Endothelial cell of umbilical vein (primary cell): ENCODE measurements around the gene TNFRSF4. TPM values are rescaled to one million over a fixed set of nuclear protein-coding genes. Genes with fewer than 3 reads are reported as not detected.
"Not testable (repeated sequence)": the region's sequence is repeated elsewhere in the genome, so short reads cannot be mapped to it uniquely, and the experiment has no call there.

Experiments used
- BruUV-seq: library from RNA; stranded (reverse); fragments of 400-500 nt; replicated peaks from 2 replicates; lab custom pipeline; 2021; lab: Mats Ljungman, UMichigan
- CTCF ChIA-PET: fragments of 300-600, 350-600 bp; sonication (Branson Sonifier 250); formaldehyde crosslinking; loops from one replicate; lab custom pipeline; 2021; ENCODE audit warnings: antibody characterized with exemption, inconsistent platforms; lab: Charles Lee
- POLR2A ChIA-PET: fragments of 300-600, 350-600 bp; sonication (Branson Sonifier 250); formaldehyde crosslinking; loops from one replicate; lab custom pipeline; 2021; ENCODE audit warnings: antibody characterized with exemption, inconsistent platforms; lab: Charles Lee
- DNase-seq: peaks from one replicate; pipeline ENCODE4 v3.0.0-alpha.2; 2011; ENCODE audit warnings: low read depth, low spot score
- FAIRE-seq: peaks from 2 replicates; lab custom pipeline; 2011; peaks lifted over from hg19 to GRCh38; lab: Jason Lieb, UNC
- H2AFZ ChIP-seq: 2 replicates; pipeline ENCODE4 v1.6.0; 2012; ENCODE audit warnings: low read depth, low read length, control low read depth, inconsistent platforms
- H3K27ac ChIP-seq: 2 replicates; pipeline ENCODE4 v1.5.1; 2011; ENCODE audit warnings: low read depth, mild to moderate bottlenecking, control low read depth, low read length, moderate library complexity; ENCODE audit not compliant: insufficient read depth
- H3K27me3 ChIP-seq, 2 experiments: 2 replicates each; pipeline versions ENCODE4 v1.6.0 to v1.6.1; 2011; ENCODE audit warnings: low read length in 2 of 2, mixed read lengths in 1 of 2; ENCODE audit not compliant: control insufficient read depth in 2 of 2, insufficient read depth in 2 of 2
- H3K36me3 ChIP-seq, 2 experiments: 2 replicates in 1 of 2; 3 replicates in 1 of 2; pipeline ENCODE4 v1.5.1; 2011; ENCODE audit warnings: low read length in 2 of 2, mild to moderate bottlenecking in 1 of 2, moderate library complexity in 1 of 2; ENCODE audit not compliant: control insufficient read depth in 2 of 2, insufficient read depth in 2 of 2; ENCODE audit errors: extremely low read depth in 1 of 2
- H3K4me1 ChIP-seq: 3 replicates; pipeline ENCODE4 v1.5.1; 2011; ENCODE audit warnings: mild to moderate bottlenecking, low read length; ENCODE audit not compliant: control insufficient read depth, insufficient read depth; ENCODE audit errors: extremely low read depth
- H3K4me2 ChIP-seq: 2 replicates; pipeline ENCODE4 v1.6.1; 2011; ENCODE audit warnings: low read length, control low read depth, mixed read lengths; ENCODE audit not compliant: insufficient read depth
- H3K4me3 ChIP-seq, 3 experiments: fragments of 200-600 bp in 1 of 3; sonication (generic), shearing (Covaris generic) in 1 of 3; replicated peaks in 1 of 3; 2 replicates each; pipeline ENCODE4 v1.5.1; 2011 to 2016; ENCODE audit warnings: control low read depth in 3 of 3, low read length in 3 of 3, mild to moderate bottlenecking in 2 of 3, inconsistent platforms in 1 of 3, low read depth in 1 of 3, moderate library complexity in 1 of 3; ENCODE audit not compliant: insufficient read depth in 1 of 3
- H3K79me2 ChIP-seq: 2 replicates; pipeline ENCODE4 v1.6.0; 2012; ENCODE audit warnings: low read length, inconsistent platforms; ENCODE audit not compliant: control insufficient read depth, insufficient read depth
- H3K9ac ChIP-seq: replicated peaks from 2 replicates; pipeline ENCODE3; 2011; ENCODE audit warnings: low read length, control low read depth; ENCODE audit not compliant: insufficient read depth; ENCODE audit errors: extremely low read depth
- H3K9me1 ChIP-seq: replicated peaks from 3 replicates; pipeline ENCODE4 v1.6.0; 2011; ENCODE audit warnings: mild to moderate bottlenecking, low read length; ENCODE audit not compliant: control insufficient read depth, insufficient read depth; ENCODE audit errors: extremely low read depth
- H3K9me3 ChIP-seq: replicated peaks from 2 replicates; pipeline ENCODE4 v1.5.1; 2012; ENCODE audit warnings: low read length, inconsistent platforms; ENCODE audit not compliant: control insufficient read depth, insufficient read depth
- H4K20me1 ChIP-seq: replicated peaks from 2 replicates; pipeline ENCODE3; 2011; ENCODE audit warnings: mild to moderate bottlenecking, low read length; ENCODE audit not compliant: control insufficient read depth, insufficient read depth; ENCODE audit errors: extremely low read depth
- EZH2 ChIP-seq: IDR thresholded peaks from 2 replicates; pipeline ENCODE4 v1.6.1; 2012; ENCODE audit warnings: borderline replicate concordance, low read depth, mild to moderate bottlenecking, moderate library complexity, low read length, inconsistent platforms; ENCODE audit not compliant: severe bottlenecking
- FOS ChIP-seq: IDR thresholded peaks from 2 replicates; pipeline ENCODE4 v1.6.1; 2011; ENCODE audit warnings: mild to moderate bottlenecking, low read length, moderate library complexity, borderline replicate concordance; ENCODE audit not compliant: insufficient read depth
- JUN ChIP-seq: IDR thresholded peaks from 2 replicates; pipeline ENCODE4 v1.6.1; 2011; ENCODE audit warnings: borderline replicate concordance, low read depth; ENCODE audit not compliant: insufficient read length, insufficient read depth
- MAX ChIP-seq: IDR thresholded peaks from 2 replicates; pipeline ENCODE4 v1.6.1; 2011; ENCODE audit not compliant: insufficient read depth, insufficient read length
- dilution Hi-C: fragments of 300-500 bp; cut with MboI; formaldehyde crosslinking; loops from one replicate; pipeline ENCODE4 v1.15.0; 2019; ENCODE audit warnings: low sequenced_read_pairs; ENCODE audit not compliant: extremely low pct_ligation_motif_present
- intact Hi-C: fragments of 100-400 bp; cut with micrococcal nuclease; formaldehyde crosslinking; loops from one replicate; pipeline ENCODE4 v1.10.0; 2022
- polyA plus RNA-seq, 4 experiments: library from polyadenylated mRNA; depleted of rRNA in 3 of 4; stranded (reverse) in 3 of 4; unstranded in 1 of 4; fragments of >200 nt; gene quantifications; 2 replicates each; pipeline versions ENCODE4 v1.2.1 to v1.2.3, GENCODE V29; 2011 to 2012; ENCODE audit warnings: missing spikeins in 1 of 4
- total RNA-seq: library from RNA; stranded (reverse); gene quantifications from 2 replicates; pipeline ENCODE4 v1.2.3, GENCODE V29; 2021

Gene TNFRSF4
- total and polyA plus RNA-seq, 2 donors (not counting 3 experiments of a cell fraction or from before 2014, with no cell fraction given), result 0.55 to 1.5 TPM

- H3K4me2 ChIP-seq, result no peak overlapping the region
- no peaks in the 10 kb centered on the region for H3K36me3 ChIP-seq
- no peak overlapping the region for H2AFZ ChIP-seq
- intact Hi-C loops (no loop called here), dilution Hi-C loops (no loop called here)
- no peak overlapping the region for H3K4me3 ChIP-seq
- DNase-seq, result no peak
- no peaks in the 10 kb centered on the region for H3K9me3 ChIP-seq
- H3K9me1 ChIP-seq, result no peaks in the 10 kb centered on the region
- H3K27me3 ChIP-seq, result peaks cover 16% of the 10 kb centered on the region in 2 experiments
- BruUV-seq, result no TSS peak
- FAIRE-seq, result no peak
- CTCF ChIA-PET, result no interaction called here
- POLR2A ChIA-PET, result no interaction called here
- no peaks in the 10 kb centered on the region for H3K79me2 ChIP-seq
- H3K9ac ChIP-seq, result no peak overlapping the region
- H3K27ac ChIP-seq, result no peak overlapping the region
- H4K20me1 ChIP-seq, result no peaks in the 10 kb centered on the region
- H3K4me1 ChIP-seq, result no peaks in the 10 kb centered on the region
- TF ChIP-seq EZH2 (no peak), FOS (no peak), MAX (no peak), JUN (no peak)
These were observed 37.0 kb downstream of the TNFRSF4 start for GRCh38 chr1:1176931-1177330.

GRCh38 chr1:1176063-1176761 is 37.7 kb downstream of the TNFRSF4 start:
- dilution Hi-C loops, H3K79me2 ChIP-seq, CTCF ChIA-PET, H3K4me3 ChIP-seq, BruUV-seq, H3K9ac ChIP-seq, FAIRE-seq, H3K9me3 ChIP-seq, intact Hi-C loops, H4K20me1 ChIP-seq, H2AFZ ChIP-seq, H3K9me1 ChIP-seq, H3K4me1 ChIP-seq, DNase-seq, H3K27ac ChIP-seq, POLR2A ChIA-PET, H3K4me2 ChIP-seq, H3K36me3 ChIP-seq: not testable (repeated sequence)
- peaks cover 16% of the 10 kb centered on the region in 2 experiments for H3K27me3 ChIP-seq
